HEK293 (cell line): Measurements from ENCODE around the gene FMNL1.

Experiments
- CTCF ChIA-PET: fragments of 350-600 bp; formaldehyde crosslinking; extraction: SDS; loops from one replicate; lab custom pipeline; 2021; ENCODE audit warnings: antibody characterized with exemption; lab: Yijun Ruan, JAX
- POLR2A ChIA-PET: fragments of 300-600 bp; formaldehyde crosslinking; extraction: SDS; loops from one replicate; lab custom pipeline; 2020; ENCODE audit warnings: antibody characterized with exemption, inconsistent platforms; lab: Yijun Ruan, JAX
- H3K27ac ChIP-seq: fragments of 200-500 bp; sonication (Bioruptor generic); 2 replicates; pipeline ENCODE4 v1.5.1; 2014; ENCODE audit warnings: low read depth, low read length, control low read depth, inconsistent platforms; ENCODE audit errors: extremely low read depth
- H3K36me3 ChIP-seq, 2 experiments: fragments of 200-500 bp in 1 of 2; sonication (Bioruptor generic) in 1 of 2; 1 replicate in 1 of 2; 2 replicates in 1 of 2; pipeline ENCODE4 v1.5.1; 2014 to 2017; ENCODE audit warnings: inconsistent platforms in 2 of 2, low read length in 2 of 2; ENCODE audit not compliant: control insufficient read depth in 2 of 2, insufficient read depth in 1 of 2
- H3K4me1 ChIP-seq: fragments of 200-500 bp; sonication (Bioruptor generic); 2 replicates; pipeline ENCODE4 v1.5.1; 2014; ENCODE audit warnings: mild to moderate bottlenecking, low read length, inconsistent platforms; ENCODE audit not compliant: control insufficient read depth, insufficient read depth
- H3K4me3 ChIP-seq: 2 replicates; pipeline ENCODE4 v1.5.1; 2011; ENCODE audit warnings: low read depth, mild to moderate bottlenecking, control low read depth, low read length, moderate library complexity
- H3K9me3 ChIP-seq: fragments of 200-500 bp; sonication (Bioruptor generic); 2 replicates; pipeline ENCODE4 v1.5.1; 2014; ENCODE audit warnings: low read depth, low read length, inconsistent platforms; ENCODE audit not compliant: control insufficient read depth, insufficient read depth
- SCRT2 ChIP-seq: fragments of 450-650 bp; formaldehyde crosslinking; IDR thresholded peaks from 2 replicates; pipeline ENCODE4 v1.5.1; 2016; ENCODE audit warnings: missing biosample characterization, missing genetic modification characterization
- ZBTB48 ChIP-seq: fragments of 450-650 bp; formaldehyde crosslinking; IDR thresholded peaks from 2 replicates; pipeline ENCODE4 v1.5.1; 2016; ENCODE audit warnings: missing biosample characterization, missing genetic modification characterization
- ZFP37 ChIP-seq: fragments of 450-650 bp; formaldehyde crosslinking; IDR thresholded peaks from 2 replicates; pipeline ENCODE4 v1.5.1; 2016; ENCODE audit warnings: missing biosample characterization, missing genetic modification characterization
- ZNF112 ChIP-seq: fragments of 450-650 bp; formaldehyde crosslinking; IDR thresholded peaks from 2 replicates; pipeline ENCODE4 v1.5.0; 2017; ENCODE audit warnings: missing biosample characterization, missing genetic modification characterization
- ZNF146 ChIP-seq: fragments of 450-650 bp; formaldehyde crosslinking; IDR thresholded peaks from 2 replicates; pipeline ENCODE4 v1.5.1; 2016; ENCODE audit warnings: missing biosample characterization, missing genetic modification characterization
- ZNF416 ChIP-seq: fragments of 450-650 bp; formaldehyde crosslinking; IDR thresholded peaks from 2 replicates; pipeline ENCODE4 v1.5.1; 2016; ENCODE audit warnings: missing biosample characterization, missing genetic modification characterization
- ZNF426 ChIP-seq: fragments of 450-650 bp; formaldehyde crosslinking; IDR thresholded peaks from 2 replicates; pipeline ENCODE4 v1.5.1; 2017; ENCODE audit warnings: missing biosample characterization, missing genetic modification characterization, mild to moderate bottlenecking, inconsistent platforms, moderate library complexity
- ZNF514 ChIP-seq: fragments of 450-650 bp; formaldehyde crosslinking; IDR thresholded peaks from 2 replicates; pipeline ENCODE4 v1.5.1; 2016; ENCODE audit warnings: missing biosample characterization, missing genetic modification characterization
- ZNF596 ChIP-seq: fragments of 450-650 bp; IDR thresholded peaks from 2 replicates; pipeline ENCODE4 v1.5.0; 2018; ENCODE audit warnings: missing biosample characterization, mild to moderate bottlenecking, missing genetic modification characterization, moderate library complexity
- ZNF660 ChIP-seq: fragments of 450-650 bp; IDR thresholded peaks from 2 replicates; pipeline ENCODE4 v1.5.1; 2018; ENCODE audit warnings: missing biosample characterization, mild to moderate bottlenecking, missing genetic modification characterization
- ZNF701 ChIP-seq: fragments of 450-650 bp; formaldehyde crosslinking; IDR thresholded peaks from 2 replicates; pipeline ENCODE4 v1.5.1; 2016; ENCODE audit warnings: missing biosample characterization, missing genetic modification characterization
- TF ChIP-seq, protein P1 (sequence below): fragments of 450-650 bp; formaldehyde crosslinking; conservative IDR thresholded peaks from 2 replicates; pipeline ENCODE4 v1.5.1; 2016; ENCODE audit warnings: low read depth, missing biosample characterization, missing genetic modification characterization
- TF ChIP-seq, protein P2 (sequence below): fragments of 450-650 bp; formaldehyde crosslinking; IDR thresholded peaks from 2 replicates; pipeline ENCODE4 v1.5.0; 2017; ENCODE audit warnings: missing biosample characterization, missing genetic modification characterization, borderline replicate concordance
- TF ChIP-seq, protein P3 (sequence below): fragments of 450-650 bp; formaldehyde crosslinking; IDR thresholded peaks from 2 replicates; pipeline ENCODE4; 2016; ENCODE audit warnings: missing biosample characterization, missing genetic modification characterization
- TF ChIP-seq, protein P4 (sequence below): sonication (generic); formaldehyde crosslinking; IDR thresholded peaks from 2 replicates; pipeline ENCODE4 v1.8.1; 2022; ENCODE audit warnings: mild to moderate bottlenecking, moderate library complexity, missing genetic modification reagents
- TF ChIP-seq, protein P5 (sequence below): fragments of 450-650 bp; formaldehyde crosslinking; IDR thresholded peaks from 2 replicates; pipeline ENCODE4 v1.5.1; 2016; ENCODE audit warnings: missing biosample characterization, missing genetic modification characterization
- TF ChIP-seq, protein P6 (sequence below): fragments of 450-650 bp; formaldehyde crosslinking; IDR thresholded peaks from 2 replicates; pipeline ENCODE4 v1.5.1; 2016; ENCODE audit warnings: missing biosample characterization, missing genetic modification characterization
- TF ChIP-seq, protein P7 (sequence below): fragments of 450-650 bp; formaldehyde crosslinking; optimal IDR thresholded peaks from 2 replicates; pipeline ENCODE3; 2016; ENCODE audit warnings: missing biosample characterization, mild to moderate bottlenecking, missing genetic modification characterization

FMNL1 gene

DNA sequence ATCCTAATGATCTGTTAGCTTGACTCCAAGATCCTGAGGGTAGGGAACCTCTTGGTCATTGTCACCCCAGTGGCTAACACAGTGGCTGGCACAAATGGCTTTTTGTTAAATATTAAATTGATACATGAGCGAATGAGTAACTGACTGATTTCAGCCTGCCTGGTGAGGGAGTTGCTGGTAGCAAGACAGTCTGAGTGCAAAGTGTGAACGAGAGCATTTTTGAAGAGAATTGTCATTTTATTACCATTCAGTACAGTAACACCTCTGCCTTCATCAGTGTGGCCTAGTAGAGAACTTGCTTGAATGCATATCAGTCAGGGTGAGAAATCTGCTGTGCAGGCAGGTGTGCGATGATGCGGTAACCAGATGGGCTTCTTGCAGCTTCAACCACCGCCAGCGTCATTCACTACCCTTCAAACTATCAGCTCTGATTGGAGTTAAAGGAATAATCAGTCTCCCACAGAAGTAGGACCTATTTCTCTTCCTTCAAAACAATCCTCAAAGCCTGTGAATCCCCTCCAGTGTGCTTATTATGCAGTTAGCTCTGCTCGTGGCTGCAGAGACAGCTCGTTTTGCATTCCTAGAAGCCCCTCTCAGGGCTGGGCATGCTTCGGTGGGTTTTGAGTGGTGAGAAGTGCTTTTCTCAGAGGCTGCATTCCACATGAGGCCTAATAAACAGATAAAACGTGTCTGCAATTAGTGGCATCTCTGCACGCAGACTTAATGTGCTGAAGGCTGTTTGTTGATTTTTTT lies 31.0 kb upstream of the FMNL1 start:
- Histone ChIP-seq H3K27ac (no peak overlapping the region), H3K36me3 (no peaks in the 10 kb centered on the region), H3K4me1 (no peaks in the 10 kb centered on the region), H3K4me3 (no peak overlapping the region)
- ChIA-PET CTCF (interaction anchor here (1.1 to 1.8 kb wide), 4 partner anchors 28 to 56 kb away, joined by 3 to 20 read pairs (median 6); partner anchors contain the start of genes ACBD4, HEXIM1 and HEXIM2), POLR2A (interaction anchor here (1.5 to 10.4 kb wide), 2 partner anchors 15 to 40 kb away, joined by 5 to 213 read pairs; partner anchors contain the start of gene HEXIM1)
- TF ChIP-seq, protein P1, sequence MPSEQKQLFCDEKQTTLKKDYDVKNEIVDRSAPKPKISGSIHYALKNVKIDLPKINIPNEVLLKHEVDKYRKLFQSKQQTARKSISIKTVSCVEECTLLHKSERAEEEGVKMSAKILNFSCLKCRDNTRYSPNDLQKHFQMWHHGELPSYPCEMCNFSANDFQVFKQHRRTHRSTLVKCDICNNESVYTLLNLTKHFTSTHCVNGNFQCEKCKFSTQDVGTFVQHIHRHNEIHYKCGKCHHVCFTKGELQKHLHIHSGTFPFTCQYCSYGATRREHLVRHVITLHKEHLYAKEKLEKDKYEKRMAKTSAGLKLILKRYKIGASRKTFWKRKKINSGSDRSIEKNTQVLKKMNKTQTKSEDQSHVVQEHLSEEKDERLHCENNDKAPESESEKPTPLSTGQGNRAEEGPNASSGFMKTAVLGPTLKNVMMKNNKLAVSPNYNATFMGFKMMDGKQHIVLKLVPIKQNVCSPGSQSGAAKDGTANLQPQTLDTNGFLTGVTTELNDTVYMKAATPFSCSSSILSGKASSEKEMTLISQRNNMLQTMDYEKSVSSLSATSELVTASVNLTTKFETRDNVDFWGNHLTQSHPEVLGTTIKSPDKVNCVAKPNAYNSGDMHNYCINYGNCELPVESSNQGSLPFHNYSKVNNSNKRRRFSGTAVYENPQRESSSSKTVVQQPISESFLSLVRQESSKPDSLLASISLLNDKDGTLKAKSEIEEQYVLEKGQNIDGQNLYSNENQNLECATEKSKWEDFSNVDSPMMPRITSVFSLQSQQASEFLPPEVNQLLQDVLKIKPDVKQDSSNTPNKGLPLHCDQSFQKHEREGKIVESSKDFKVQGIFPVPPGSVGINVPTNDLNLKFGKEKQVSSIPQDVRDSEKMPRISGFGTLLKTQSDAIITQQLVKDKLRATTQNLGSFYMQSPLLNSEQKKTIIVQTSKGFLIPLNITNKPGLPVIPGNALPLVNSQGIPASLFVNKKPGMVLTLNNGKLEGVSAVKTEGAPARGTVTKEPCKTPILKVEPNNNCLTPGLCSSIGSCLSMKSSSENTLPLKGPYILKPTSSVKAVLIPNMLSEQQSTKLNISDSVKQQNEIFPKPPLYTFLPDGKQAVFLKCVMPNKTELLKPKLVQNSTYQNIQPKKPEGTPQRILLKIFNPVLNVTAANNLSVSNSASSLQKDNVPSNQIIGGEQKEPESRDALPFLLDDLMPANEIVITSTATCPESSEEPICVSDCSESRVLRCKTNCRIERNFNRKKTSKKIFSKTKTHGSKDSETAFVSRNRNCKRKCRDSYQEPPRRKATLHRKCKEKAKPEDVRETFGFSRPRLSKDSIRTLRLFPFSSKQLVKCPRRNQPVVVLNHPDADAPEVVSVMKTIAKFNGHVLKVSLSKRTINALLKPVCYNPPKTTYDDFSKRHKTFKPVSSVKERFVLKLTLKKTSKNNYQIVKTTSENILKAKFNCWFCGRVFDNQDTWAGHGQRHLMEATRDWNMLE (tag by site-specific recombination), result no peak
- no peak for TF ChIP-seq ZNF596
- TF ChIP-seq, protein P2, sequence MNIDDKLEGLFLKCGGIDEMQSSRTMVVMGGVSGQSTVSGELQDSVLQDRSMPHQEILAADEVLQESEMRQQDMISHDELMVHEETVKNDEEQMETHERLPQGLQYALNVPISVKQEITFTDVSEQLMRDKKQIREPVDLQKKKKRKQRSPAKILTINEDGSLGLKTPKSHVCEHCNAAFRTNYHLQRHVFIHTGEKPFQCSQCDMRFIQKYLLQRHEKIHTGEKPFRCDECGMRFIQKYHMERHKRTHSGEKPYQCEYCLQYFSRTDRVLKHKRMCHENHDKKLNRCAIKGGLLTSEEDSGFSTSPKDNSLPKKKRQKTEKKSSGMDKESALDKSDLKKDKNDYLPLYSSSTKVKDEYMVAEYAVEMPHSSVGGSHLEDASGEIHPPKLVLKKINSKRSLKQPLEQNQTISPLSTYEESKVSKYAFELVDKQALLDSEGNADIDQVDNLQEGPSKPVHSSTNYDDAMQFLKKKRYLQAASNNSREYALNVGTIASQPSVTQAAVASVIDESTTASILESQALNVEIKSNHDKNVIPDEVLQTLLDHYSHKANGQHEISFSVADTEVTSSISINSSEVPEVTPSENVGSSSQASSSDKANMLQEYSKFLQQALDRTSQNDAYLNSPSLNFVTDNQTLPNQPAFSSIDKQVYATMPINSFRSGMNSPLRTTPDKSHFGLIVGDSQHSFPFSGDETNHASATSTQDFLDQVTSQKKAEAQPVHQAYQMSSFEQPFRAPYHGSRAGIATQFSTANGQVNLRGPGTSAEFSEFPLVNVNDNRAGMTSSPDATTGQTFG (tag by site-specific recombination), result no peak
- no peak for TF ChIP-seq ZNF112 (tag by site-specific recombination)
- no peak for TF ChIP-seq ZNF426 (tag by site-specific recombination)
- no peak for TF ChIP-seq ZNF416 (tag by site-specific recombination)
- TF ChIP-seq ZNF514 (tag by site-specific recombination), result no peak
- no peak for TF ChIP-seq ZBTB48 (tag by site-specific recombination)
- TF ChIP-seq, protein P3, sequence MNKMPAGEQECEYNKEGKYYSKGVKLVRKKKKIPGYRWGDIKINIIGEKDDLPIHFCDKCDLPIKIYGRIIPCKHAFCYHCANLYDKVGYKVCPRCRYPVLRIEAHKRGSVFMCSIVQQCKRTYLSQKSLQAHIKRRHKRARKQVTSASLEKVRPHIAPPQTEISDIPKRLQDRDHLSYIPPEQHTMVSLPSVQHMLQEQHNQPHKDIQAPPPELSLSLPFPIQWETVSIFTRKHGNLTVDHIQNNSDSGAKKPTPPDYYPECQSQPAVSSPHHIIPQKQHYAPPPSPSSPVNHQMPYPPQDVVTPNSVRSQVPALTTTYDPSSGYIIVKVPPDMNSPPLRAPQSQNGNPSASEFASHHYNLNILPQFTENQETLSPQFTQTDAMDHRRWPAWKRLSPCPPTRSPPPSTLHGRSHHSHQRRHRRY, result no peak
- TF ChIP-seq ZFP37 (tag by site-specific recombination), result no peak
- TF ChIP-seq, protein P4, sequence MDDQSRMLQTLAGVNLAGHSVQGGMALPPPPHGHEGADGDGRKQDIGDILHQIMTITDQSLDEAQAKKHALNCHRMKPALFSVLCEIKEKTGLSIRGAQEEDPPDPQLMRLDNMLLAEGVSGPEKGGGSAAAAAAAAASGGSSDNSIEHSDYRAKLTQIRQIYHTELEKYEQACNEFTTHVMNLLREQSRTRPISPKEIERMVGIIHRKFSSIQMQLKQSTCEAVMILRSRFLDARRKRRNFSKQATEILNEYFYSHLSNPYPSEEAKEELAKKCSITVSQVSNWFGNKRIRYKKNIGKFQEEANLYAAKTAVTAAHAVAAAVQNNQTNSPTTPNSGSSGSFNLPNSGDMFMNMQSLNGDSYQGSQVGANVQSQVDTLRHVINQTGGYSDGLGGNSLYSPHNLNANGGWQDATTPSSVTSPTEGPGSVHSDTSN, result no peak
- no peak for TF ChIP-seq SCRT2 (tag by site-specific recombination)
- TF ChIP-seq ZNF660 (tag by site-specific recombination), result no peak
- TF ChIP-seq, all 188 proteins: peak for 0
- no peaks in the 10 kb centered on the region for H3K9me3 ChIP-seq

DNA sequence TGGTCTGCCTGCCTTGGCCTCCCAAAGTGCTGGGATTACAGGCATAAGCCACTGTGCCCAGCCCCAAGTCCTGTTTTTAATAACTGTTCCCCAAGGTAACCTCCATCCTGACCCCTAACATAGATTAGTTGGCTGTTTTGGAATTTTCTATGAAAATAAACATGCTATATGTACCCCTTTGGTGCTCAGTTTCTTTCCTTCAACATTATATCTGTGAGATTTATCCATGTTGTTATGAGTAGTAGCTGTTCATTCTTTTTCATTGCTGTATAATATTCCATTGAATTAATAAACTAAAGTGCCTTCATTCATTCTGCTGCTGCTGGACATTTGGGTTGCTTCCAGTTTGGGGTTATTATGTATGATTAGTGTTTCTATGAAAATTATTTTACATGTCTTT lies 26.3 kb upstream of the FMNL1 start:
- H3K4me3 ChIP-seq, result no peak overlapping the region
- 0 out of 2 replicates have a peak, but pooled peaks have one; percentile 45 for TF ChIP-seq ZNF701
- TF ChIP-seq, protein P5, sequence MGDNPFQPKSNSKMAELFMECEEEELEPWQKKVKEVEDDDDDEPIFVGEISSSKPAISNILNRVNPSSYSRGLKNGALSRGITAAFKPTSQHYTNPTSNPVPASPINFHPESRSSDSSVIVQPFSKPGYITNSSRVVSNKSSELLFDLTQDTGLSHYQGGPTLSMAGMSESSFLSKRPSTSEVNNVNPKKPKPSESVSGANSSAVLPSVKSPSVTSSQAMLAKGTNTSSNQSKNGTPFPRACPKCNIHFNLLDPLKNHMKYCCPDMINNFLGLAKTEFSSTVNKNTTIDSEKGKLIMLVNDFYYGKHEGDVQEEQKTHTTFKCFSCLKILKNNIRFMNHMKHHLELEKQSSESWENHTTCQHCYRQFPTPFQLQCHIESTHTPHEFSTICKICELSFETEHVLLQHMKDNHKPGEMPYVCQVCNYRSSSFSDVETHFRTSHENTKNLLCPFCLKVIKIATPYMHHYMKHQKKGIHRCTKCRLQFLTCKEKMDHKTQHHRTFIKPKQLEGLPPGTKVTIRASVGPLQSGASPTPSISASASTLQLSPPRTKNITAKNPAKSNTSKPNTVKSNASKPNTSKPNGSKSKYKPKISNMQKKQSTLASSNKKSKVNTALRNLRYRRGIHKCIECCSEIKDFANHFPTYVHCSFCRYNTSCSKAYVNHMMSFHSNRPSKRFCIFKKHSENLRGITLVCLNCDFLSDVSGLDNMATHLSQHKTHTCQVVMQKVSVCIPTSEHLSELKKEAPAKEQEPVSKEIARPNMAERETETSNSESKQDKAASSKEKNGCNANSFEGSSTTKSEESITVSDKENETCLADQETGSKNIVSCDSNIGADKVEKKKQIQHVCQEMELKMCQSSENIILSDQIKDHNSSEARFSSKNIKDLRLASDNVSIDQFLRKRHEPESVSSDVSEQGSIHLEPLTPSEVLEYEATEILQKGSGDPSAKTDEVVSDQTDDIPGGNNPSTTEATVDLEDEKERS (tag by site-specific recombination), result 0 out of 2 replicates have a peak, but pooled peaks have one; percentile 27
- TF ChIP-seq ZNF146 (tag by site-specific recombination), result peak; percentile 97
- TF ChIP-seq, protein P6, sequence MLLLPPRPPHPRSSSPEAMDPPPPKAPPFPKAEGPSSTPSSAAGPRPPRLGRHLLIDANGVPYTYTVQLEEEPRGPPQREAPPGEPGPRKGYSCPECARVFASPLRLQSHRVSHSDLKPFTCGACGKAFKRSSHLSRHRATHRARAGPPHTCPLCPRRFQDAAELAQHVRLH (tag by site-specific recombination), result peak; percentile 55; the same call in 1 of the 2 replicates
- TF ChIP-seq, protein P7, sequence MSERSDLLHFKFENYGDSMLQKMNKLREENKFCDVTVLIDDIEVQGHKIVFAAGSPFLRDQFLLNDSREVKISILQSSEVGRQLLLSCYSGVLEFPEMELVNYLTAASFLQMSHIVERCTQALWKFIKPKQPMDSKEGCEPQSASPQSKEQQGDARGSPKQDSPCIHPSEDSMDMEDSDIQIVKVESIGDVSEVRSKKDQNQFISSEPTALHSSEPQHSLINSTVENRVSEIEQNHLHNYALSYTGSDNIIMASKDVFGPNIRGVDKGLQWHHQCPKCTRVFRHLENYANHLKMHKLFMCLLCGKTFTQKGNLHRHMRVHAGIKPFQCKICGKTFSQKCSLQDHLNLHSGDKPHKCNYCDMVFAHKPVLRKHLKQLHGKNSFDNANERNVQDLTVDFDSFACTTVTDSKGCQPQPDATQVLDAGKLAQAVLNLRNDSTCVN (tag by site-specific recombination), result no peak
- H3K36me3 ChIP-seq, result no peaks in the 10 kb centered on the region
- no peak overlapping the region for H3K27ac ChIP-seq
- ChIA-PET POLR2A (interaction anchor here (0.7 to 10.4 kb wide), 3 partner anchors 34 to 291 kb away, joined by 4 to 213 read pairs (median 5); partner anchors contain the start of genes HEXIM1 and HEXIM2), CTCF (interaction anchor here (1.6 to 10.8 kb wide), 2 partner anchors 45 to 59 kb away, joined by 13 to 301 read pairs; partner anchors contain the start of gene ACBD4)
- peaks cover 6% of the 10 kb centered on the region for H3K4me1 ChIP-seq
- no peaks in the 10 kb centered on the region for H3K9me3 ChIP-seq
